CD4-positive, alpha-beta T cell treated with Interleukin-6 at 100 ng/mL for 8 hours (primary cell): ENCODE results near the gene ZBTB6.
A peak's percentile ranks its signal among the peaks of the same experiment; 100 is the strongest.
"Not testable (repeated sequence)": the region's sequence is repeated elsewhere in the genome, so short reads cannot be mapped to it uniquely, and the experiment has no call there.

Experiments
- DNase-seq: peaks from one replicate; pipeline ENCODE4 v3.0.0-alpha.2; 2020; ENCODE audit warnings: mixed read lengths, low spot score

ZBTB6 gene

DNA sequence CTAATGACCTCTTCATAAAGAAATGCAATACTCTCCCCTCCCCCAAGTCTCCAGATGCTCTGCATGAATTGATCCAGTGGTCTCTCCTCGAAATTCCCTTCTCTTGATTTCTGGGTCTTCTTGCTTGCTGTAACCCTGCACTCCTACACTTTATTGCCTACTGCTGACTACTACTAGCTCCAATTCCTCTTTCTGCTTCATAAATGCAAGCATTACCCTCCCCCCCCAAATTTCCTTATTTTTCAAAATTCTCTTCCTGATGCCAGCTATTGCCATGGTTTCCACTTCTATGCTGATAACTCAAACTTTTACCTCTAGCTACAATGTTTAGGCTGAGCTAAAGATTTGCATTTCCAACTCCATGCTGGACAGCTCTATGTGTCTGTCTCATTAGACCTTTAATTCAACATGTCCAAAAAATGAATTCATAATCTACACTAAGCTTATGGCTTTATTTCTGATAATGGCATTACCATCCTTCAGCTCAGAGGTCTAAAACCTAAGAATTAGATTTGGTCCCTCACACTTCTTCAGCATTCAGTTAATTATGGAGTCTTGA, 16.8 kb upstream of the ZBTB6 start:
- DNase-seq = no peak

DNA sequence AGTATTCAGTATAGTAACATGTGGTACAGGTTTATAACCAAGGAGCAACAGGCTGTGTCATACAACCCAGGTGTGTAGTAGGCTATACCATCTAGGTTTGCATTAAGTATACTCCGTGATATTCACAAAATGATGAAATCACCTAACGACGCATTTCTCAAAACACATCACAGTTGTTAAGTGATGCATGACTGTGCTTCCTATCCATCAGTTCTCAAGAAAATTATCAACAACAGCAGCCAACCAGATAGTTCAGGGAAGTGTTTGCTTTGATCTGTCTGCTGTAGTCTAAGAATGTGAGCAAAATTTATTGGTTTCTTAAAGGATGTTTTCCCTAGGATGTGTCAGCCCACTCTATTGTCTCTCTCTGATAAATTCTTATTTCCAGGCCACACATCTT, 10.8 kb upstream of the ZBTB6 start:
- no peak for DNase-seq

DNA sequence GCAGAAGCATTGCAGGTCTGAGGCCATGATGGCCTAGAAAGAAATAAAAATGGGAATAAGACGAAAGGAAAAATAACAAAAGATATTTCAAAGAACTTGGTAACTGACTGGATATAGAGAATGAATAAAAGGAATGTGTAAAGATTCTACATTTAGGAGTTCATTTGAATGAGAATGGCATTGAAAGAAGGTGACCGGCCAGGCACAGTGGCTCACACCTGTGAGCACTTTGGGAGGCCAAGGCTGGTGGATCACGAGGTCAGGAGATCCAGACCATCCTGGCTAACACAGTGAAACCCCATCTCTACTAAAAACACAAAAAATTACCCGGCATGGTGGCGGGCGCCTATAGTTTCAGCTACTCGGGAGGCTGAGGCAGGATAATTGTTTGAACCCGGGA, 9.6 kb upstream of the ZBTB6 start:
- no peak for DNase-seq

DNA sequence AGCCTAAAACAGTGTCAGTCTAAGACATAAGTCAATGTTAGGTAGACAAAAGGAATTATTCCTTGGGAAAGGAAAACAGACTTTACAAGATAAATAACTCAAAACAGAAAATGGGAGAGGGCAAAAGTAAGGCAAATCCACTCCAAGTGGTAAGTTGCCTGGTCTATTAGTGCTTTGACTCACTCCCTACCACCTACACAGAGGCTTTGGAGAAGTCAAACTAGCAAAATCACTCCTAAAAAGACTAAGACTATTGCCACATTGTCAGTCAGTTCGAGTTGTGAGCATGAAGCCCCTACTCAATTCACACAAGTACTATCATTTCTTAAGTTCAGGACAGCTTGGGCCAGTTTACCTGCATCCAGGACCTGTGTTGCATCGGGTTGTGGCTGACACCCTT, 5.2 kb upstream of the ZBTB6 start:
- DNase-seq = no peak

DNA sequence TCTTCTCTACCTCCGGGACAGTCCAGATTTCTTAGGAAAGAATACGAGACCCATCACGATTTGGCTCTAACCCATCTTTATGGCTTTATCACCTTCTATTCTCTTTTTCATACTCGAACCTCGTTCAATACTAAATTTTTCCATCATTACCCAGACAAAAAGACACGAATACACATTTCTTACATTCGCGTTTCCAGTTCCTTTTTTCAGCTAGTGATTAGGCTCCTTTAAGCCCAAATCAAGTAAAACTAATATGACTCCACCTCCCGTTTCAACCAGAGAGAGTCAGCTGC, 506 bp downstream of the ZBTB6 start:
- no peak for DNase-seq

DNA sequence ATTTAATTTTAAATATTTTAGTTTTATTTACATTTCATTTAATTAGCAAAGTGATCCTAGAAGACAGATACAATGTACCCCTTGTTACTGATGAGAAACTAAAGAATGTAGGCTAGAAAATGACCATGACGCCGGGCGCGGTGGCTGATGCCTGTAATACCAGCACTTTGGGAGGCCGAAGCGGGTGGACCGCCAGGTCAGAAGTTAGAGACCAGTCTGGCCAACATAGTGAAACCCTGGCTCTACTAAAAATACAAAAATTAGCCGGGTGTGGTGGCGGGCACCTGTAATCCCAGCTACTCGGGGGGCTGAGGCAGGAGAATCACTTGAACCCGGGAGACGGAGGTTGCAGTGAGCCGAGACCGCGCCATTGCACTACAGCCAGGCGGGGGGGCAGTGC, 7.0 kb downstream of the ZBTB6 start:
- DNase-seq = not testable (repeated sequence)

DNA sequence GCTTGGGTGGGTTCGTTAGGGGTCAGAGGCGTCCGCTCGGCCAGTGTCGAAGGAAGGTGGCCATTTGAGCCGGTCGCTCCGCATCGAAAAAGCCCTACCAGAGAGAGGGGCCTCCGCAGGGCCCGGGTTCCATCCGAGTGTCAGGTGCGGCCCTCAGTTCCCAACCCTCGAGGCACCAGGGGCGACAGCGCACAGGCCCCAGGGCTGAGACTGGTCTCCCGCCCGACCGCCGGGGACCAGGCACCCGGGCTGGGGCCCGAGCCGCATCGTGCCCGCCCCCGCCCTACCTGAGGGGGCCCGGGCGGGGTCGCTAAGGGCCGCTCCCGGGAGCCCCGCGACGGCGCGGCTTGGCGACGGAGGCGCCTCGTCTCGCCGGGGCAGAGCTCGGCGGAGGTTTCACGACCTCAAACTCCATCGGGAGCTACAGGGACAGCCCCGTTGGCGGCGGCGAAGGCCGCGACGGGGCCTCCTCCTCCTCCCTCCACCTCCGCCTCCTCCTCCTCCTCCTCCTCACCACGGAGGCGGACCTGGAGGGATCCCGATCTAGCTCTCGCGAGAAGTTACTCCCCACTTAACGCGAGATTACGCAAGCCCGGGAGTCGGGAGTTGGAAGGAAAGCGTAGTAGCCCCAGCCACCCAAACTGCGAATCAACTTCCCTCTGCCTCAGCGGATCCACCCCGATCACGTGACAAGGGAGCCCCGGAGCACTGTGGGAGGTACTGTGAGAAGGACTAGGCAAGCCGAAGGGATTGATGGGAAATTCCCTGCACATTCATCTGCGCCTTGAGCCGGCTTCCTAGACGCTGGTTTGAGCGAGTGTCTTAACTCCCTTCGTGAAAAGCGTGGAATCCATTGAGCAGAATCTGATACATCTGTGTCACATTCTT, 8.1 kb downstream of the ZBTB6 start, which contains the start of gene RC3H2:
Gene RC3H2, minus strand, starts transcription at position 537 of the 888 bp plus-strand sequence. CDS start 7,850 bp downstream, outside the sequence.
- peak; percentile 98 for DNase-seq

DNA sequence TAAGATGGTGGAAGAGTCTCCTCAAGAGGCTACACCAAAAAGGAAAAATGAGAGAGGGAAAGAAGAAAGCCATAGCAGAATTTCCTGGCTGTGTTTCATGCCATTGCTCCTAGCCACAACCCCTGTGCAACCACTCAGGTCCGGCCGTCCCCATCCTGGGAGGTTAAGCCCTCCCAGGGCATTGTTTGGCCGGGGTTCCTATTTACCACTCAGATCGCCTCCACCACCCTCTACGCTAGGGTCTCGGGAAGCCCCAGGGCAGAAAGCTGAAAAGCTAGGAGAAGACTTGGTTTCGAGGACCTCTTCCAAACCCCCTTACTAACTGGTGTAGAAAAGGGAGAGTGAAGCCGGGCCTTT, 8.7 kb downstream of the ZBTB6 start:
- peak; percentile 14 for DNase-seq

DNA sequence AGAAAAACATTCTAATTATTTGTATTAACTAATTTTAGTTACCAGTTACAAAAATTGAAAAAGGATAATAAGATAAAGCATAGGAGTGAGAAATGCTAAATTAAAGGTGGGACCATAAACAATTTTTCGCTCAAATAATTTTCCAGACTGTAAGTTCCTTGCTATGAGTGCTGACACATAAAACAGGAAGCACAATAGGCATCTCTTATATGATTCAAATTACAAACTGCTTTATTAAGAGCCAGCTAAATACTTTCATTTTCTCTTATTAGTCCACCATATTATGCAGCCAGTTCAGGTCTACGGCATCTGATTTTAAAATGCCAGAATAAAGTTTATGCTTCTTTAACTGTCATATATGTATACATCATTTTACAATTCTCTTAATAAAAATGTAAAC, 12.3 kb downstream of the ZBTB6 start:
- no peak for DNase-seq

DNA sequence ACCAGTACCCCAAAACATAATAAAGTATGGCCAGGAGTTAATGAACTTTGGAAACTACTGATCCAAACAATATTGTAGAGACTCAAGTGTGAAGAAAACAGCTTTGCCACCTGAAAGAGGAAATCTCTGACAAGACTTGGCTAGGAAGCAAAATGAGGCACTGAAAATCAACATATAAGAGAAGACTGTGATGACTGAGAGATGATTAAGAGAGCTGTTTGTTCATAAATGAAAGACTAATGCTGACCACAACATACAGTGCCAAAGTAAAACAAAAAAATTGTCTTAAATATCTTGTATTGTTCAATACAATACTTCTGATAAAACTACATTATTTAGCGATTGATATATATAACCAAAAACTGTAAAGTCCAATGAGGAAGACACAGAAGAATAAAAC, 15.2 kb downstream of the ZBTB6 start:
- no peak for DNase-seq

DNA sequence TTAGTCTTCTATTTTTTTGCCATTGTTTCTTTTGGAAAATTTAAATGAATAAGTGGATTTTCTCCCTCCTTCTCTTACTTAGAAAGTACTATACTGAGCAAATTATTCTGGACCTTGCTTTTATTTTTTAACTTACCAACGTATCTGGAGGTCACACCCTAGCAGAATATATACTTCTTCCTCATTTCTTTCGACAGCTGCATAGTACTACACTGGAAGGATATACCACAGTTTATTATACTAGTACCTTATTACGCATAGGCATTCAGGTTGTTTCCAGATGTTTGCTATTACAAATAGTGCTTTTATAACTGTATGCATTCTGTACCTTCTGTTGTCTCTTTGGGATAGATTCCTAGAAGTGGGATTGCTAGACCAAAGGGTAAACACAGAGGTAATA, 24.6 kb downstream of the ZBTB6 start:
- no peak for DNase-seq

DNA sequence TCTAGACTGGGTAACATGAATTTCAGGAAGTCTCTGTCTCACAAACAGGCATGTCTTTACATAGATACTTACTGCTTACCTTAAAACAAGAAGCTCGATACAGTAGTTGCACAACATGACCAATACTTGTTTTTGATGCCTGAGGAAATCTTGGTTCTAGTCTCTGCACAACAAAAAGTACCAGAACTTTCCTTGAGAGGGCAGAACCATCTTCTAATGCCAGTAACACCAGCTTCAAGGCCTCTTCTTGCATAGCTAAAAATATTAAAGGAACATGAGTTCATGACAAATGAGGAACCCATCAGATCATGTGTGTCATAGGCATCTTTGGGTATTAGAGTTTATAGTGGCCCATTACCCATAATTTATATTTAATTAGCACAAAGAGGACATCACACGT, 30.0 kb downstream of the ZBTB6 start:
- DNase-seq = no peak

DNA sequence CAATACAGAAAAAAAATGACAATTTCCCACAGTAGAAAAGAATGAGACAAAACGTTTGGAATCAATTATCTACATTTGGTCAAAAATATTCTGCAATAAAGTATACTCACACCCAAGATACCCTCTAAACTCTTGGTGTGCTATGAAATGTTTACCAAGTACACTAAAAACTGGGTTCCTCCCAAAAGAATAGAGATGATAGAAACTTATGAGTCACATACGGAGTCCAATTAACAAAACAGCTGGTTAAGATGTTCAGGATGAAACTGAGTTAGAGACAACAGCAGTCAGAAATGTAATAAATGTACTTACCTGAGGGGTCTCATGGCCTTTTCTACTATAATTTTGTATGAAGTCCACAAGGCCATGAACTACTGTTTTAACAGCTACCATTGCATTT, 33.7 kb downstream of the ZBTB6 start:
- DNase-seq = no peak

DNA sequence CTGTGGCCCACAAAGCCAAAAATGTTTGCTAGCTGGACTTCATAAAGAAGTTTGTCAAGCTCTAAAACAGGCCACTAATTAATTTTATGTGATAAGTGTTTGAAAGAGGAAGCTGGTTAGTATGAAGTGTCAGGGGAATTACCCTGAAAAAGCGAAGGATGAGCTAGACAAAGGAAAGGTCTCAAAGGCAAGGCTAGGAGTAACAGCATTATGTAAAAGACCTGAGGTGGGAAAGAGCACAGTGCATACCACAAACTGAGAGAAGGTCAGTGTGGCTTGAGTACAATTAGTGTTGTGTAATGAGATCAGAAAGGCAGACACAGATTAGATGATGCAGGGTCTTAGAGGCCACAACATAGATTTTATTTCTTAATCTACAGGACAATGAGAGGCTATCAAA, 37.6 kb downstream of the ZBTB6 start:
- DNase-seq = no peak

DNA sequence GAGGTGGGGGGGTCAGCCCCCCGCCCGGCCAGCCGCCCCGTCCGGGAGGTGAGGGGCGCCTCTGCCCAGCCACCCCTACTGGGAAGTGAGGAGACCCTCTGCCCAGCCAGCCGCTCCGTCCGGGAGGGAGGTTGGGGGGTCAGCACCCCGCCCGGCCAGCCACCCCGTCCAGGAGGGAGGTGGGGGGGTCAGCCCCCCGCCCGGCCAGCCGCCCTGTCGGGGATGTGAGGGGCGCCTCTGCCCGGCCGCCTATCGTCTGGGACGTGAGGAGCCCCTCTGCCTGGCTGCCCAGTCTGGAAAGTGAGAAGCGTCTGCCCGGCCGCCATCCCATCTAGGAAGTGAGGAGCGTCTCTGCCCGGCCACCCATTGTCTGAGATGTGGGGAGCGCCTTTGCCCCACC, 45.8 kb downstream of the ZBTB6 start:
- not testable (repeated sequence) for DNase-seq

DNA sequence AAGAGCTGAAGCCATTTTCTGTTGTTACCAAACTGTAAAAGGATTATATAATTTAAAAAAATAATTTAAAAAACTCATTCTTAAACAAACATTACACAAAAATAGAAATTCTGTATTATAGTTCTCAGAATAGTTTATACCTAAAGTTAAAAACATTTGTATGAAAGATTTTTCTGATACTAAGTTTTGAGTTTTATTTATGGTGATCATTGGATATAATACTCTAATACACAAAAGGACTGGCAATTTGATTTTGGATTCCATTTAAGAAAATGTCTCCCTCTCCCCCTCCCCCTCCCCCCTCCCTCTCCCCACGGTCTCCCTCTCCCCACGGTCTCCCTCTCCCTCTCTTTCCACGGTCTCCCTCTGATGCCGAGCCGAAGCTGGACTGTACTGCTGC, 47.0 kb downstream of the ZBTB6 start:
- DNase-seq = no peak

DNA sequence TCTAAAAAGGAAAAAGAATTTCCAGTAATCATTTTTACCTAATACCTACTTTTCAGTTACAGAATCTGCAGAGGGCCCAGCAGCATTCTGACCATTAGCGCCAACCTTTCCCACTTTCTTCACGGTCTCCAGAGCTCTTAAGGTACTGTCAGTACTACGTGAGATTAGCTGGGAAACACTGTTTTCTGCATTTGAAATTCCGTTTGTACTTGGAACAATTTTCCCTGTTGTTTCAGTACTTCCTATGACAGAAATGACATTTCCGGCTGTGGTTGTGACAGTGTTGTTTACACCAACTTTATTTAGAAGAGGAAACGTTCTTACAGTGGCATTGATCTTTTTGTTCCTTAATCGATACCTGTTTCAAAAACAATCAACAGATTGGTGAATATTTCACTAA, 47.8 kb downstream of the ZBTB6 start:
- DNase-seq = no peak

DNA sequence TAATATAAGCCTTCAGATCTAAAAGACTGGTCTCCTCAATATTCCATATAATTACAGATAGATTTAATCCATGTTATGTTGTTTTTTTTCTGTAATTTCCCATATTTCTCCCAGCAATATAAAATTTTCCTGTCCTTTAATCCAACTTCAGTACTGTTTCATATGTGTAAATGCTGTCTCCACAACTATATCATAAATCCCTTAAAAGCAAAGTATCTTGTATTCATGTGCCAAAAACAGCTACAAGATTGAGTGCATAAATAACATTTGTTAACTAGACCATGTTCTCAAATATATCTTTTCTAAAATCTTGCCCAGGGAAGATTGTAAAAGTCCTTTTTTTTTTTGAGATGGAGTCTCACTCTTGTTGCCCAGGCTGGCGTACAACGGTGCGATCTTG, 49.7 kb downstream of the ZBTB6 start:
- no peak for DNase-seq

DNA sequence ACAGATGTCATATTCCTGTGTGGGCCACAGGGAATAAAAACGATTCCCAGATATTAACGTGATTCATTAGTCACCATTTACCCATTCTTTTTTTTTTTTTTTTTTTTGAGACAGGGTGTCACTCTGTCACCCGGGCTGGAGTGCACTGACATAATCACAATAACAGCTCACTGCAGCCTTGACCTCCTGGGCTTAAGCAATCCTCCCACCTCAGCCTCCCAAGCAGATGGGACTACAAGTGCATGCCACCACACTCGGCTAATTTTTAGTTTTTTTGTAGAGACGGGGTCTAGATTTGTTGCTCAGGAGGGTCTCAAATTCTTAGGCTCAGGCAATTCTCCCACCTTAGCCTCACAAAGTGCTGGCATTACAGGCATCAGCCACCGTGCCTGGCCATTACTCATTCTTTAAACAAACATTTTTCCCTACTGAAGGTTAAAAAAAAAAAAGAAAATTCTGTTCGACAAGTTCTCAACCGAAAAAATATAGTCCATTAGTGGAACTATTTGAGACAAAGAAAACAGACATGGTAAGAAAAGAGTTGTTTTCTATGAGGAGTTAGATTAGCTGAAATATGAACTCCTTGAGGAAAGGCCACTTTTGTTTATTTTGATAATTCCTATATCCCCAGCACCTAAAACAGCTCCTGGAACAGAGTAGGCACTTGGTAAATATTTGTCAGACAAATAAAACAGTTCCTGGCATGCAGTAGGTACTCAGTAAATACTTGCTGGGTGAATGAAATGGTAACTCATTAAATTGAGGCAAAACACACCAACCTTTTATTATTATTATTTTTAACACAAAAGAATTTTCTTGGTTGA, 52.6 kb downstream of the ZBTB6 start:
- DNase-seq = no peak
